H9 (cell line): ENCODE measurements around the gene KHSRP. TPM values are rescaled to one million over a fixed set of nuclear protein-coding genes. Genes with fewer than 3 reads are reported as not detected.

Experiments
- DNase-seq: peaks from one replicate; pipeline ENCODE4 v3.0.0-alpha.2; 2017
- H2AFZ ChIP-seq: one replicate; pipeline ENCODE4 v1.6.1; 2013; ENCODE audit warnings: mild to moderate bottlenecking, low read length, control low read depth, moderate library complexity
- H2AK5ac ChIP-seq: 2 replicates; pipeline ENCODE4 v1.6.1; 2013; ENCODE audit warnings: low read length, control low read depth, mixed read lengths; ENCODE audit not compliant: insufficient read length
- H2BK120ac ChIP-seq: one replicate; pipeline ENCODE4 v1.6.1; 2013; ENCODE audit warnings: low read depth, mild to moderate bottlenecking, low read length, control low read depth, inconsistent platforms; ENCODE audit not compliant: poor library complexity, severe bottlenecking
- H2BK12ac ChIP-seq: 2 replicates; pipeline ENCODE4 v1.6.1; 2013; ENCODE audit warnings: low read length, control low read depth, mixed read lengths, low read depth; ENCODE audit not compliant: insufficient read length
- H2BK15ac ChIP-seq: 2 replicates; pipeline ENCODE4 v1.6.1; 2013; ENCODE audit warnings: low read depth, low read length, control low read depth
- H2BK20ac ChIP-seq: one replicate; pipeline ENCODE4 v1.6.1; 2013; ENCODE audit warnings: low read depth, mild to moderate bottlenecking, low read length, control low read depth, inconsistent platforms; ENCODE audit not compliant: poor library complexity, severe bottlenecking
- H2BK5ac ChIP-seq: 2 replicates; pipeline ENCODE4 v1.6.1; 2013; ENCODE audit warnings: low read length, control low read depth, mixed read lengths; ENCODE audit not compliant: insufficient read length
- H3K14ac ChIP-seq: 2 replicates; pipeline ENCODE4 v1.6.1; 2013; ENCODE audit warnings: low read length, control low read depth; ENCODE audit not compliant: insufficient read depth
- H3K18ac ChIP-seq: 2 replicates; pipeline ENCODE4 v1.6.1; 2013; ENCODE audit warnings: low read depth, mild to moderate bottlenecking, mixed read lengths, low read length, control low read depth; ENCODE audit not compliant: insufficient read length
- H3K23ac ChIP-seq: 2 replicates; pipeline ENCODE4 v1.6.1; 2013; ENCODE audit warnings: low read length, control low read depth, mixed read lengths, low read depth; ENCODE audit not compliant: insufficient read length
- H3K23me2 ChIP-seq: 2 replicates; pipeline ENCODE4 v1.6.1; 2013; ENCODE audit warnings: low read depth, mild to moderate bottlenecking, mixed read lengths, low read length, control low read depth; ENCODE audit not compliant: insufficient read length, poor library complexity, severe bottlenecking
- H3K27ac ChIP-seq: 2 replicates; pipeline ENCODE4 v1.5.1; 2013; ENCODE audit warnings: low read length, control low read depth, mixed read lengths, low read depth; ENCODE audit not compliant: insufficient read length
- H3K27me3 ChIP-seq: 2 replicates; pipeline ENCODE4 v1.6.1; 2013; ENCODE audit warnings: low read length, control low read depth, inconsistent platforms; ENCODE audit not compliant: insufficient read depth
- H3K4ac ChIP-seq: 2 replicates; pipeline ENCODE4 v1.6.1; 2013; ENCODE audit warnings: low read depth, mild to moderate bottlenecking, control low read depth, inconsistent platforms, low read length, moderate library complexity
- H3K4me1 ChIP-seq: 2 replicates; pipeline ENCODE4 v1.6.1; 2013; ENCODE audit warnings: low read length, control low read depth, inconsistent platforms; ENCODE audit not compliant: insufficient read depth
- H3K4me2 ChIP-seq: 2 replicates; pipeline ENCODE4 v1.6.1; 2013; ENCODE audit warnings: low read length, control low read depth, mixed read lengths; ENCODE audit not compliant: insufficient read length, insufficient read depth
- H3K56ac ChIP-seq: 2 replicates; pipeline ENCODE4 v1.6.1; 2013; ENCODE audit warnings: low read depth, mild to moderate bottlenecking, mixed read lengths, low read length, control low read depth; ENCODE audit not compliant: insufficient read length
- H3K79me1 ChIP-seq: 2 replicates; pipeline ENCODE4 v1.6.1; 2013; ENCODE audit warnings: low read depth, mild to moderate bottlenecking, moderate library complexity, low read length, control low read depth, inconsistent platforms; ENCODE audit not compliant: insufficient read depth, poor library complexity, severe bottlenecking
- H3K79me2 ChIP-seq: 2 replicates; pipeline ENCODE4 v1.6.1; 2013; ENCODE audit warnings: low read length, control low read depth, inconsistent platforms; ENCODE audit not compliant: insufficient read depth
- H3K9ac ChIP-seq: 2 replicates; pipeline ENCODE4 v1.6.1; 2013; ENCODE audit warnings: low read length, control low read depth, mixed read lengths; ENCODE audit not compliant: insufficient read length; ENCODE audit errors: extremely low read depth
- H3K9me3 ChIP-seq: one replicate; pipeline ENCODE4 v1.6.1; 2013; ENCODE audit warnings: low read depth, low read length, inconsistent platforms; ENCODE audit not compliant: control insufficient read depth
- H3T11ph ChIP-seq: one replicate; pipeline ENCODE4 v1.6.1; 2013; ENCODE audit warnings: mild to moderate bottlenecking, low read length, control low read depth, inconsistent platforms
- H4K20me1 ChIP-seq: one replicate; pipeline ENCODE4 v1.6.1; 2013; ENCODE audit not compliant: control insufficient read depth, insufficient read length, insufficient read depth
- H4K5ac ChIP-seq: 2 replicates; pipeline ENCODE4 v1.6.1; 2013; ENCODE audit warnings: low read depth, mild to moderate bottlenecking, mixed read lengths, low read length, control low read depth; ENCODE audit not compliant: insufficient read length
- H4K8ac ChIP-seq: replicated peaks from 2 replicates; pipeline ENCODE4 v1.6.1; 2013; ENCODE audit warnings: low read length, control low read depth, mixed read lengths, low read depth; ENCODE audit not compliant: insufficient read length
- H4K91ac ChIP-seq: 2 replicates; pipeline ENCODE4 v1.6.1; 2013; ENCODE audit warnings: low read depth, mild to moderate bottlenecking, moderate library complexity, mixed read lengths, low read length, control low read depth; ENCODE audit not compliant: insufficient read length
- H3K27ac Mint-ChIP-seq, 3 experiments: 2 replicates in 2 of 3; 3 replicates in 1 of 3; pipeline ENCODE4 v1.8.0; 2020 to 2021; ENCODE audit warnings: mixed read lengths in 3 of 3, mild to moderate bottlenecking in 1 of 3, moderate library complexity in 1 of 3
- H3K27me3 Mint-ChIP-seq: 2 replicates; pipeline ENCODE4 v1.8.0; 2021; ENCODE audit warnings: low read depth, mild to moderate bottlenecking, moderate library complexity, mixed read lengths
- H3K36me3 Mint-ChIP-seq, 3 experiments: 2 replicates in 2 of 3; 3 replicates in 1 of 3; pipeline ENCODE4 v1.8.0; 2020 to 2021; ENCODE audit warnings: low read depth in 3 of 3, mixed read lengths in 3 of 3; ENCODE audit not compliant: insufficient read depth in 1 of 3
- H3K4me1 Mint-ChIP-seq, 2 experiments: 2 replicates each; pipeline ENCODE4 v1.8.0; 2020; ENCODE audit warnings: mixed read lengths in 2 of 2
- H3K4me3 Mint-ChIP-seq, 2 experiments: 2 replicates in 1 of 2; 3 replicates in 1 of 2; pipeline ENCODE4 v1.8.0; 2020 to 2021; ENCODE audit warnings: mild to moderate bottlenecking in 2 of 2, mixed read lengths in 2 of 2, moderate library complexity in 1 of 2
- H3K9me3 Mint-ChIP-seq, 2 experiments: 2 replicates in 1 of 2; 3 replicates in 1 of 2; pipeline ENCODE4 v1.8.0; 2020; ENCODE audit warnings: mild to moderate bottlenecking in 2 of 2, mixed read lengths in 2 of 2, moderate library complexity in 1 of 2
- CTCF ChIP-seq: fragments of 200-600 bp; sonication (generic); conservative IDR thresholded peaks from 3 replicates; pipeline ENCODE4 v1.8.0; 2021; ENCODE audit warnings: antibody characterized with exemption, mild to moderate bottlenecking
- WGBS: extraction: QIAGEN DNeasy Blood & Tissue Kit; methylation state at CpG from one replicate; pipeline ENCODE4 v1.1.7; 2013; ENCODE audit warnings: missing lambda C conversion rate, low lambda C conversion rate, mixed read lengths; ENCODE audit not compliant: insufficient read length; ENCODE audit errors: extremely low coverage; 5-methylcytosine and 5-hydroxymethylcytosine counted together
- total RNA-seq: library from RNA; stranded (reverse); gene quantifications from 2 replicates; pipeline ENCODE4 v1.2.1, GENCODE V29; 2021

KHSRP gene
- total RNA-seq, 1 experiment from 2014 or later = 602 TPM

- Histone ChIP-seq H3K4me2 (no peak overlapping the region), H3K9ac (no peak overlapping the region), H3K23me2 (peaks cover 4% of the 10 kb centered on the region), H3K79me1 (peaks cover 2% of the 10 kb centered on the region), H3K9me3 (no peaks in the 10 kb centered on the region), H3K56ac (no peak overlapping the region), H3K23ac (no peak overlapping the region), H4K8ac (no peak overlapping the region), H4K5ac (no peak overlapping the region), H3K27me3 (no peaks in the 10 kb centered on the region), H2BK120ac (no peak overlapping the region), H2BK20ac (no peak overlapping the region), H2BK12ac (no peak overlapping the region), H2AK5ac (no peak overlapping the region), H3K27ac (no peak overlapping the region), H3K4ac (no peak overlapping the region), H3T11ph (no peak overlapping the region), H2BK15ac (no peak overlapping the region), H3K18ac (no peak overlapping the region), H3K4me1 (no peaks in the 10 kb centered on the region), H2BK5ac (no peak overlapping the region), H2AFZ (no peak overlapping the region), H3K79me2 (peaks cover 20% of the 10 kb centered on the region), H4K20me1 (no peaks in the 10 kb centered on the region), H3K14ac (no peak overlapping the region), H4K91ac (no peak overlapping the region)
- Mint-ChIP-seq H3K4me1 (peaks cover 10 to 18% of the 10 kb centered on the region in 2 experiments), H3K27ac (no peak overlapping the region), H3K36me3 (peaks cover 2 to 22% (median 16%) of the 10 kb centered on the region in 3 experiments), H3K4me3 (no peak overlapping the region), H3K9me3 (peaks cover 6 to 8% of the 10 kb centered on the region in 2 experiments), H3K27me3 (peaks cover 30% of the 10 kb centered on the region)
- DNase-seq = no peak
- WGBS = no CpG with 5 or more reads among the region's 18 CpGs
- no peak for TF ChIP-seq CTCF
These were observed 2.5 kb upstream of the KHSRP start for GRCh38 chr19:6427131-6427530.
